OCI-LY7 (cell line): Measurements from ENCODE around the gene MIA2. TPM values are rescaled to one million over a fixed set of nuclear protein-coding genes. Genes with fewer than 3 reads are reported as not detected.
"Not testable (repeated sequence)": the region's sequence is repeated elsewhere in the genome, so short reads cannot be mapped to it uniquely, and the experiment has no call there.

ENCODE experiments used
- BruUV-seq: library from RNA; stranded (reverse); fragments of 400-500 nt; replicated peaks from 2 replicates; lab custom pipeline; 2021; lab: Mats Ljungman, UMichigan
- CTCF ChIA-PET: fragments of 300-600 bp; sonication (Branson Sonifier 250); formaldehyde crosslinking; loops from one replicate; lab custom pipeline; 2022; ENCODE audit warnings: antibody characterized with exemption; ENCODE audit not compliant: unreplicated experiment; lab: Charles Lee
- POLR2A ChIA-PET: fragments of 300-600 bp; sonication (Branson Sonifier 250); formaldehyde crosslinking; loops from one replicate; lab custom pipeline; 2022; ENCODE audit warnings: antibody characterized with exemption; lab: Charles Lee
- DNase-seq: peaks from one replicate; pipeline ENCODE4 v3.0.0-alpha.2; 2015; ENCODE audit warnings: low spot score
- H2AFZ ChIP-seq: fragments of 200-600 bp; sonication (generic), shearing (Covaris generic); 2 replicates; pipeline ENCODE4 v1.6.1; 2014; ENCODE audit warnings: mild to moderate bottlenecking, antibody characterized with exemption, low read length, moderate library complexity
- H3K27ac ChIP-seq: fragments of 200-600 bp; sonication (generic); 2 replicates; pipeline ENCODE4 v1.5.1; 2014; ENCODE audit warnings: mixed run types, low read depth, mild to moderate bottlenecking, moderate library complexity, low read length, inconsistent platforms; ENCODE audit not compliant: poor library complexity, severe bottlenecking
- H3K36me3 ChIP-seq: fragments of 200-600 bp; sonication (generic); 2 replicates; pipeline ENCODE4 v1.6.1; 2014; ENCODE audit warnings: mild to moderate bottlenecking, antibody characterized with exemption, low read length, moderate library complexity, mixed read lengths; ENCODE audit not compliant: insufficient read depth
- H3K4me1 ChIP-seq: fragments of 200-600 bp; sonication (generic); 2 replicates; pipeline ENCODE4 v1.5.1; 2014; ENCODE audit warnings: mild to moderate bottlenecking, low read length; ENCODE audit not compliant: insufficient read depth, poor library complexity, severe bottlenecking
- H3K4me2 ChIP-seq: fragments of 200-600 bp; sonication (generic); 2 replicates; pipeline ENCODE4 v1.6.1; 2014; ENCODE audit warnings: mild to moderate bottlenecking, low read length
- H3K4me3 ChIP-seq: fragments of 200-600 bp; sonication (generic); 2 replicates; pipeline ENCODE4 v1.5.1; 2014; ENCODE audit warnings: mild to moderate bottlenecking, low read depth, low read length; ENCODE audit not compliant: poor library complexity, severe bottlenecking
- H3K79me2 ChIP-seq: fragments of 200-600 bp; sonication (generic); 2 replicates; pipeline ENCODE4 v1.6.1; 2016; ENCODE audit warnings: low read depth, mild to moderate bottlenecking, low read length, moderate library complexity, mixed read lengths; ENCODE audit not compliant: insufficient read depth
- H3K9me2 ChIP-seq: fragments of 200-600 bp; sonication (generic); 2 replicates; pipeline ENCODE4 v1.6.1; 2016; ENCODE audit warnings: mild to moderate bottlenecking, low read length, mixed read lengths; ENCODE audit not compliant: insufficient read depth
- H3K9me3 ChIP-seq: fragments of 200-600 bp; sonication (generic); 2 replicates; pipeline ENCODE4 v1.6.1; 2014; ENCODE audit warnings: mild to moderate bottlenecking, mixed run types, low read length, mixed read lengths
- H4K20me1 ChIP-seq: fragments of 200-600 bp; sonication (generic); 2 replicates; pipeline ENCODE4 v1.6.1; 2014; ENCODE audit warnings: mild to moderate bottlenecking, antibody characterized with exemption, low read length, moderate library complexity, mixed read lengths; ENCODE audit not compliant: insufficient read depth
- CTCF ChIP-seq: fragments of 200-600 bp; sonication (generic); conservative IDR thresholded peaks from 2 replicates; pipeline ENCODE4 v1.5.1; 2014; ENCODE audit warnings: mild to moderate bottlenecking, antibody characterized with exemption, low read length, moderate library complexity, mixed read lengths
- EZH2phosphoT487 ChIP-seq: fragments of 200-600 bp; sonication (generic); IDR thresholded peaks from 2 replicates; pipeline ENCODE4 v1.6.1; 2018; ENCODE audit warnings: low read depth, borderline replicate concordance, mild to moderate bottlenecking, mixed run types, antibody characterized with exemption, low read length, moderate library complexity, mixed read lengths
- intact Hi-C: fragments of 100-400 bp; cut with micrococcal nuclease; formaldehyde crosslinking; loops from one replicate; pipeline ENCODE4 v1.10.0; 2022; ENCODE audit not compliant: unreplicated experiment
- total RNA-seq, 2 experiments: library from RNA; depleted of rRNA in 1 of 2; stranded (reverse); fragments of >200 nt in 1 of 2; shearing (Covaris generic) in 1 of 2; gene quantifications; 2 replicates each; pipeline ENCODE4 v1.2.3, GENCODE V29; 2014 to 2022

MIA2 gene
- total RNA-seq, 2 experiments from 2014 or later: 20.2 to 28.3 TPM

DNA sequence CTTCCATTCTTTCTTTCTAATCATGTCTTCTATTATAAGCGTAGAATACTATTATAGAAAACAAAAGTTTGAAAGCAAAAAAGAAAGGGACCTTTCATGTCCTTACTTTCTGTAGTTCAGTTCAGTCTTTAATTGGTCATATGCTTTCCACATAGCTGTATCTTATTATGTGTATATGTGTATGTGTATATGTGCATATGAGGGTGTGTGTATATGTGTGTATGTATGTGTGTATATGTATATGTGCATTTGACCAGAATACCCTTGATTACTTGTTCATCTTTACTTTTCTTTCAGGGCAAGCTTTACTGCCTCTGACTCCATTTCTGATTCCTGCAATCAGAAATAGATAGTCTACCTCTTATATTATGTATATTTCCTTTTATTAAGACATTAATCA lies 109.9 kb downstream of the MIA2 start:
- H3K79me2 ChIP-seq: no peaks in the 10 kb centered on the region
- no peak for DNase-seq
- no TSS peak for BruUV-seq
- H3K4me2 ChIP-seq: no peak overlapping the region
- H2AFZ ChIP-seq: no peak overlapping the region
- H3K9me2 ChIP-seq: no peaks in the 10 kb centered on the region
- intact Hi-C loops: no loop called here
- no peak for TF ChIP-seq CTCF
- TF ChIP-seq EZH2phosphoT487: no peak
- peaks cover 19% of the 10 kb centered on the region for H3K36me3 ChIP-seq
- no peaks in the 10 kb centered on the region for H3K4me1 ChIP-seq
- no peak overlapping the region for H3K27ac ChIP-seq
- H4K20me1 ChIP-seq: no peaks in the 10 kb centered on the region
- ChIA-PET POLR2A (no interaction called here), CTCF (no interaction called here)
- no peaks in the 10 kb centered on the region for H3K9me3 ChIP-seq
- no peak overlapping the region for H3K4me3 ChIP-seq

DNA sequence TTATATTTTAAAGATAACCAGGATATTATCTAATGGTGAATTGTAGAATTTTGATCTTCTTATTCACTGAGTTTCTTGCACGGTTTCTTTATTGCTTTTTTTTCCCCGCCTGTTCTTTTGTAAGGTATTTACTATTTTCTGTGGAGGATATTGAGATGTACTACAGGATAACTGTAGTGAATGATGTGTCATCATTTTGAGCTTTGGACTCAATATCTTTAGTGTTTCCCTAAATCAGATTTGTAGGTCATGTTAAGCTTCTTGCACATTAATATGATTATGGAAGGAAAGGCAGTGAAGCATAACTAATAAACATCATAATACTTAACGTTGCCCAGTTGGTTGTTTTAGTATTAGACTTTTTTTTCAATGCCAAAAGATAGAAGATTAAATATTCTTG lies 117.2 kb downstream of the MIA2 start:
- H2AFZ ChIP-seq: no peak overlapping the region
- no peak for TF ChIP-seq CTCF
- TF ChIP-seq EZH2phosphoT487: no peak
- H3K27ac ChIP-seq: no peak overlapping the region
- no peaks in the 10 kb centered on the region for H3K4me1 ChIP-seq
- no TSS peak for BruUV-seq
- ChIA-PET POLR2A (interaction anchor here (0.5 to 0.6 kb wide), 2 partner anchors 23 to 163 kb away, joined by 3 read pairs; no protein-coding TSS in a partner anchor), CTCF (no interaction called here)
- H3K9me3 ChIP-seq: peaks cover 5% of the 10 kb centered on the region; the same call in 1 of the 2 replicates
- no peak overlapping the region for H3K4me3 ChIP-seq
- intact Hi-C loops: no loop called here
- no peaks in the 10 kb centered on the region for H3K79me2 ChIP-seq
- no peak for DNase-seq
- peaks cover 61% of the 10 kb centered on the region for H3K36me3 ChIP-seq
- H3K9me2 ChIP-seq: no peaks in the 10 kb centered on the region
- H4K20me1 ChIP-seq: no peaks in the 10 kb centered on the region
- H3K4me2 ChIP-seq: no peak overlapping the region

- POLR2A ChIA-PET: no interaction called here
- TF ChIP-seq EZH2phosphoT487 (no peak), CTCF (no peak)
- intact Hi-C loops: no loop called here
- Histone ChIP-seq H3K79me2 (no peaks in the 10 kb centered on the region), H3K27ac (no peak overlapping the region), H3K4me2 (no peak overlapping the region), H3K9me2 (no peaks in the 10 kb centered on the region), H2AFZ (no peak overlapping the region), H3K9me3 (peaks cover 5% of the 10 kb centered on the region; the same call in 1 of the 2 replicates), H3K4me1 (no peaks in the 10 kb centered on the region), H4K20me1 (no peaks in the 10 kb centered on the region), H3K4me3 (no peak overlapping the region), H3K36me3 (peaks cover 56% of the 10 kb centered on the region)
- no TSS peak for BruUV-seq
- DNase-seq: no peak
- CTCF ChIA-PET: no interaction called here
Measured at GRCh38 chr14:39351708-39352107, 118.0 kb downstream of the MIA2 start.

DNA sequence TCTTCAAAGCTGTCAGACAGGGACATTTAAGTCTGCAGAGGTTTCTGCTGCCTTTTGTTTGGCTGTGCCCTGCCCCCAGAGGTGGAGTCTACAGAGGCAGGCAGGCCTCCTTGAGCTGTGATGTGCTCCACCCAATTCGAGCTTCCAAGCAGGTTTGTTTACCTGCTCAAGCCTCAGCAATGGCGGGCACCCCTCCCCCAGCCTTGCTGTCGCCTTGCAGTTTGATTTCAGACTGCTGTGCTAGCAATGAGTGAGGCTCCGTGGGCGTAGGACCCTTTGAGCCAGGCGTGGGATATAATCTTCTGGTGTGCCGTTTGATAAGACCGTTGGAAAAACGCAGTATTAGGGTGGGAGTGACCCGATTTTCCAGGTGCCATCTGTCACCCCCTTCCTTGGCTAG lies 125.4 kb downstream of the MIA2 start:
- H3K79me2 ChIP-seq, H3K9me3 ChIP-seq, H3K4me2 ChIP-seq, H3K36me3 ChIP-seq, H2AFZ ChIP-seq, H3K27ac ChIP-seq, H3K9me2 ChIP-seq, POLR2A ChIA-PET, DNase-seq, H3K4me1 ChIP-seq, H4K20me1 ChIP-seq, intact Hi-C loops, H3K4me3 ChIP-seq, CTCF ChIA-PET, BruUV-seq: not testable (repeated sequence)
